K562 (cell line): ENCODE measurements around the gene RAP1A. TPM values are rescaled to one million over a fixed set of nuclear protein-coding genes. Genes with fewer than 3 reads are reported as not detected.
A peak's percentile ranks its signal among the peaks of the same experiment; 100 is the strongest.

Source experiments
- ATAC-seq: fragments of 200-7000 bp; cut with Tn5 transposase; 3 replicates; pipeline ENCODE4 v1.9.1; 2020; ENCODE audit warnings: moderate library complexity
- BruUV-seq: library from RNA; stranded (reverse); fragments of 400-500 nt; replicated peaks from 2 replicates; lab custom pipeline; 2021; lab: Mats Ljungman, UMichigan
- CTCF ChIA-PET: fragments of 300-600 bp; formaldehyde crosslinking; extraction: SDS; loops from one replicate; lab custom pipeline; 2021; ENCODE audit warnings: low intra/inter-chr PET ratio; lab: Yijun Ruan, JAX
- POLR2A ChIA-PET: fragments of 300-600, 350-650 bp; sonication (Branson Sonifier 250); formaldehyde crosslinking; extraction: SDS; loops from one replicate; lab custom pipeline; 2021; ENCODE audit warnings: antibody characterized with exemption, inconsistent platforms; lab: Yijun Ruan, JAX
- DNase-seq, 4 experiments: peaks; one replicate each; pipeline versions ENCODE4 v3.0.0 to v3.0.0-alpha.2; 2011 to 2018; ENCODE audit warnings: low spot score in 3 of 4, mixed read lengths in 3 of 4; ENCODE audit errors: extremely low read depth in 1 of 4
- FAIRE-seq: peaks from 2 replicates; lab custom pipeline; 2011; peaks lifted over from hg19 to GRCh38; lab: Jason Lieb, UNC
- H2AFZ ChIP-seq: 2 replicates; pipeline ENCODE4 v1.6.0; 2011; ENCODE audit warnings: low read depth, low read length, control low read depth, inconsistent platforms
- H3K27ac ChIP-seq: fragments of 200-600 bp; 3 replicates; pipeline ENCODE4 v1.8.0; 2011; ENCODE audit warnings: low read depth, mild to moderate bottlenecking, control low read depth, inconsistent platforms, low read length, moderate library complexity, mixed read lengths; ENCODE audit errors: extremely low read depth
- H3K27me3 ChIP-seq, 2 experiments: fragments of 300-600 bp in 1 of 2; 2 replicates in 1 of 2; 3 replicates in 1 of 2; pipeline versions ENCODE4 v1.6.0 to v1.8.0; 2011; ENCODE audit warnings: inconsistent platforms in 2 of 2, low read length in 2 of 2, mild to moderate bottlenecking in 1 of 2, mixed read lengths in 1 of 2, moderate library complexity in 1 of 2; ENCODE audit not compliant: control insufficient read depth in 2 of 2, insufficient read depth in 2 of 2
- H3K36me3 ChIP-seq: fragments of 300-600 bp; 3 replicates; pipeline ENCODE4 v1.8.0; 2011; ENCODE audit warnings: mild to moderate bottlenecking, low read length, inconsistent platforms; ENCODE audit not compliant: control insufficient read depth, insufficient read depth
- H3K4me1 ChIP-seq, 2 experiments: fragments of 200-600 bp in 1 of 2; replicated peaks in 1 of 2; 2 replicates in 1 of 2; 3 replicates in 1 of 2; pipeline versions ENCODE4 v1.5.1 to v1.8.0; 2011; ENCODE audit warnings: inconsistent platforms in 2 of 2, low read length in 2 of 2, mild to moderate bottlenecking in 1 of 2, mixed read lengths in 1 of 2, moderate library complexity in 1 of 2; ENCODE audit not compliant: control insufficient read depth in 2 of 2, insufficient read depth in 2 of 2
- H3K4me2 ChIP-seq: 2 replicates; pipeline ENCODE4 v1.6.1; 2011; ENCODE audit warnings: low read length, control low read depth, inconsistent platforms, mixed read lengths; ENCODE audit not compliant: insufficient read depth
- H3K4me3 ChIP-seq: fragments of 200-600 bp; sonication (generic), shearing (Covaris generic); 2 replicates; pipeline ENCODE4 v1.5.1; 2016; ENCODE audit warnings: control low read depth, inconsistent platforms
- H3K79me2 ChIP-seq: fragments of 200-600 bp; 3 replicates; pipeline ENCODE4 v1.8.0; 2011; ENCODE audit warnings: low read length, inconsistent platforms; ENCODE audit not compliant: control insufficient read depth, insufficient read depth
- H3K9ac ChIP-seq, 2 experiments: 2 replicates each; pipeline versions ENCODE4 v1.6.0 to v1.6.1; 2011; ENCODE audit warnings: low read depth in 2 of 2, low read length in 2 of 2, control low read depth in 1 of 2, inconsistent platforms in 1 of 2, mild to moderate bottlenecking in 1 of 2, mixed read lengths in 1 of 2; ENCODE audit not compliant: insufficient read depth in 1 of 2
- H3K9me1 ChIP-seq: one replicate; pipeline ENCODE4 v1.6.0; 2011; ENCODE audit warnings: inconsistent platforms, mild to moderate bottlenecking, low read length, moderate library complexity; ENCODE audit not compliant: control insufficient read depth, insufficient read depth
- H3K9me3 ChIP-seq: replicated peaks from 2 replicates; pipeline ENCODE4 v1.5.1; 2011; ENCODE audit warnings: low read depth, low read length, inconsistent platforms; ENCODE audit not compliant: control insufficient read depth, insufficient read depth
- H4K20me1 ChIP-seq: replicated peaks from 2 replicates; pipeline ENCODE4 v1.6.1; 2011; ENCODE audit warnings: low read length, inconsistent platforms, mixed read lengths; ENCODE audit not compliant: control insufficient read depth, insufficient read depth
- DDX20 ChIP-seq: fragments of 450-650 bp; IDR thresholded peaks from 2 replicates; pipeline ENCODE4 v1.6.1; 2016; ENCODE audit warnings: missing genetic modification characterization, low read depth, mild to moderate bottlenecking, missing compliant biosample characterization, moderate library complexity
- EGR1 ChIP-seq: fragments of 450-650 bp; conservative IDR thresholded peaks from 2 replicates; pipeline ENCODE4 v1.6.1; 2017; ENCODE audit warnings: mild to moderate bottlenecking
- ETS1 ChIP-seq: conservative IDR thresholded peaks from 2 replicates; pipeline ENCODE4 v1.6.1; 2011; ENCODE audit warnings: low read depth, mild to moderate bottlenecking, low read length; ENCODE audit not compliant: control insufficient read depth
- MAZ ChIP-seq, 2 experiments: fragments of 450-650 bp in 1 of 2; sonication (generic) in 1 of 2; formaldehyde crosslinking; IDR thresholded peaks in 1 of 2; conservative IDR thresholded peaks in 1 of 2; 2 replicates each; pipeline versions ENCODE4 v1.4.0 to v1.5.0; 2020; ENCODE audit warnings: mild to moderate bottlenecking in 1 of 2, missing genetic modification reagents in 1 of 2
- NBN ChIP-seq: fragments of 450-650 bp; IDR thresholded peaks from 2 replicates; pipeline ENCODE4 v1.6.1; 2016; ENCODE audit warnings: low read depth, mild to moderate bottlenecking
- PRMT5 ChIP-seq: sonication (generic); formaldehyde crosslinking; IDR thresholded peaks from 2 replicates; pipeline ENCODE4 v1.5.0; 2020; ENCODE audit warnings: missing genetic modification reagents
- RB1 ChIP-seq: fragments of 450-650 bp; IDR thresholded peaks from 2 replicates; pipeline ENCODE4 v1.6.1; 2017; ENCODE audit warnings: low read depth, mild to moderate bottlenecking
- SMARCC2 ChIP-seq: fragments of 450-650 bp; IDR thresholded peaks from 2 replicates; pipeline ENCODE4 v1.6.1; 2017; ENCODE audit warnings: antibody characterized with exemption, moderate library complexity, mild to moderate bottlenecking, low read depth
- SNIP1 ChIP-seq: fragments of 450-650 bp; IDR thresholded peaks from 2 replicates; pipeline ENCODE4 v1.7.1; 2017; ENCODE audit warnings: low read depth, mild to moderate bottlenecking
- TCFL5 ChIP-seq: fragments of 250-450 bp; sonication (Bioruptor Pico); conservative IDR thresholded peaks from 2 replicates; pipeline ENCODE4 v1.6.1; 2021; ENCODE audit warnings: mild to moderate bottlenecking, moderate library complexity, matching md5 sums
- TEAD4 ChIP-seq, 2 experiments: sonication (generic) in 1 of 2; formaldehyde crosslinking in 1 of 2; IDR thresholded peaks; 2 replicates each; pipeline versions ENCODE4 v1.6.1 to v1.8.0; 2012 to 2022; ENCODE audit warnings: borderline replicate concordance in 1 of 2, inconsistent platforms in 1 of 2, low read length in 1 of 2, mild to moderate bottlenecking in 1 of 2, missing genetic modification reagents in 1 of 2
- ZNF217 ChIP-seq: sonication (generic); formaldehyde crosslinking; IDR thresholded peaks from 2 replicates; pipeline ENCODE4 v1.8.0; 2022; ENCODE audit warnings: mild to moderate bottlenecking, missing genetic modification reagents
- ZNF507 ChIP-seq: conservative IDR thresholded peaks from 2 replicates; pipeline ENCODE4 v1.6.1; 2017; ENCODE audit warnings: missing genetic modification characterization, missing compliant biosample characterization
- WGBS: fragments of 100-300 bp; shearing (Covaris generic); methylation state at CpG from one replicate; pipeline ENCODE4 v1.1.6; 2016; ENCODE audit warnings: low coverage, mixed read lengths; ENCODE audit not compliant: insufficient coverage; ENCODE audit errors: missing lambda C conversion rate; 5-methylcytosine and 5-hydroxymethylcytosine counted together
- in situ Hi-C: fragments of 300-500 bp; cut with MboI; formaldehyde crosslinking; loops from 4 replicates; pipeline ENCODE4 v1.15.0; 2018; ENCODE audit warnings: inconsistent platforms, mixed read lengths
- intact Hi-C: fragments of 100-400 bp; cut with micrococcal nuclease; formaldehyde crosslinking; loops from 2 replicates; pipeline ENCODE4 v1.14.2; 2022
- polyA plus RNA-seq, 8 experiments: library from polyadenylated mRNA; depleted of rRNA in 4 of 8; stranded (reverse) in 5 of 8; unstranded in 3 of 8; fragments of >200 nt; fragmentation: Nextera tagmentation in 2 of 8; fragmentation: Illumina TruSeq in 1 of 8; extraction: Ambion mirVana in 2 of 8; extraction: Trizol in 1 of 8; gene quantifications; 2 replicates each; pipeline versions ENCODE4 v1.2.1 to v1.2.3, GENCODE V29; 2011 to 2014; ENCODE audit warnings: inconsistent platforms in 1 of 8, missing spikeins in 1 of 8
- total RNA-seq, 7 experiments: library from RNA; depleted of rRNA in 6 of 7; stranded (reverse); fragments of >200 nt in 6 of 7; fragmentation: Illumina TruSeq in 2 of 7; extraction: Trizol in 2 of 7; gene quantifications; 2 replicates each; pipeline versions ENCODE4 v1.2.1 to v1.2.3, GENCODE V29; 2011 to 2021; ENCODE audit warnings: low replicate concordance in 1 of 7
- TF ChIP-seq, protein P1 (sequence below): sonication (generic); formaldehyde crosslinking; IDR thresholded peaks from 2 replicates; pipeline ENCODE4 v1.8.0; 2022; ENCODE audit warnings: mild to moderate bottlenecking, missing genetic modification reagents
- TF ChIP-seq, protein P2 (sequence below): sonication (generic); formaldehyde crosslinking; IDR thresholded peaks from 2 replicates; pipeline ENCODE4 v1.9.0; 2022; ENCODE audit warnings: mild to moderate bottlenecking, missing genetic modification reagents

RAP1A gene
- total and polyA plus RNA-seq, 9 of the 15 experiments (the other 6 are each of a cell fraction or from before 2014, with no cell fraction given): 13.4 to 86.2 (median 32.5) TPM

GRCh38 chr1:111738436-111739193 is 119.0 kb downstream of the RAP1A start:
- intact Hi-C loops: no loop called here
- peaks cover 39 to 74% of the 10 kb centered on the region in 2 experiments for H3K27me3 ChIP-seq
- POLR2A ChIA-PET: interaction anchor here (0.6 to 2.0 kb wide), 8 partner anchors 9 to 230 kb away, joined by 3 to 7 read pairs (median 3); no protein-coding TSS in a partner anchor
- 0 out of 4 replicates have a peak, but pooled peaks of 1 of the 2 experiments have one; percentile 24 for TF ChIP-seq MAZ (CRISPR knock-in tag; conservative IDR thresholded peaks at IDR 0.05 in 1 of 2, IDR thresholded peaks at IDR 0.05 in 1 of 2)
- no peak for TF ChIP-seq TEAD4 (IDR thresholded peaks at IDR 0.05; ENCODE audit: low read length)
- TF ChIP-seq TEAD4 (CRISPR knock-in tag; IDR thresholded peaks at IDR 0.05; ENCODE audit: borderline replicate concordance): peak; percentile 73; the same call in 1 of the 2 replicates
- no peak for TF ChIP-seq ZNF507 (tag)
- no peak for TF ChIP-seq TCFL5 (CRISPR knock-in tag)
- TF ChIP-seq SNIP1: no peak
- TF ChIP-seq DDX20 (tag): no peak
- 0 out of 2 replicates have a peak, but pooled peaks have one; percentile 0 for TF ChIP-seq EGR1
- no peak for TF ChIP-seq NBN
- TF ChIP-seq SMARCC2: no peak
- TF ChIP-seq, protein P1, sequence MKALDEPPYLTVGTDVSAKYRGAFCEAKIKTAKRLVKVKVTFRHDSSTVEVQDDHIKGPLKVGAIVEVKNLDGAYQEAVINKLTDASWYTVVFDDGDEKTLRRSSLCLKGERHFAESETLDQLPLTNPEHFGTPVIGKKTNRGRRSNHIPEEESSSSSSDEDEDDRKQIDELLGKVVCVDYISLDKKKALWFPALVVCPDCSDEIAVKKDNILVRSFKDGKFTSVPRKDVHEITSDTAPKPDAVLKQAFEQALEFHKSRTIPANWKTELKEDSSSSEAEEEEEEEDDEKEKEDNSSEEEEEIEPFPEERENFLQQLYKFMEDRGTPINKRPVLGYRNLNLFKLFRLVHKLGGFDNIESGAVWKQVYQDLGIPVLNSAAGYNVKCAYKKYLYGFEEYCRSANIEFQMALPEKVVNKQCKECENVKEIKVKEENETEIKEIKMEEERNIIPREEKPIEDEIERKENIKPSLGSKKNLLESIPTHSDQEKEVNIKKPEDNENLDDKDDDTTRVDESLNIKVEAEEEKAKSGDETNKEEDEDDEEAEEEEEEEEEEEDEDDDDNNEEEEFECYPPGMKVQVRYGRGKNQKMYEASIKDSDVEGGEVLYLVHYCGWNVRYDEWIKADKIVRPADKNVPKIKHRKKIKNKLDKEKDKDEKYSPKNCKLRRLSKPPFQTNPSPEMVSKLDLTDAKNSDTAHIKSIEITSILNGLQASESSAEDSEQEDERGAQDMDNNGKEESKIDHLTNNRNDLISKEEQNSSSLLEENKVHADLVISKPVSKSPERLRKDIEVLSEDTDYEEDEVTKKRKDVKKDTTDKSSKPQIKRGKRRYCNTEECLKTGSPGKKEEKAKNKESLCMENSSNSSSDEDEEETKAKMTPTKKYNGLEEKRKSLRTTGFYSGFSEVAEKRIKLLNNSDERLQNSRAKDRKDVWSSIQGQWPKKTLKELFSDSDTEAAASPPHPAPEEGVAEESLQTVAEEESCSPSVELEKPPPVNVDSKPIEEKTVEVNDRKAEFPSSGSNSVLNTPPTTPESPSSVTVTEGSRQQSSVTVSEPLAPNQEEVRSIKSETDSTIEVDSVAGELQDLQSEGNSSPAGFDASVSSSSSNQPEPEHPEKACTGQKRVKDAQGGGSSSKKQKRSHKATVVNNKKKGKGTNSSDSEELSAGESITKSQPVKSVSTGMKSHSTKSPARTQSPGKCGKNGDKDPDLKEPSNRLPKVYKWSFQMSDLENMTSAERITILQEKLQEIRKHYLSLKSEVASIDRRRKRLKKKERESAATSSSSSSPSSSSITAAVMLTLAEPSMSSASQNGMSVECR (CRISPR knock-in tag): peak; percentile 30; the same call in 1 of the 2 replicates
- no peak for TF ChIP-seq ETS1
- TF ChIP-seq PRMT5: no peak
- no peak for TF ChIP-seq ZNF217 (CRISPR knock-in tag)
- TF ChIP-seq, protein P2, sequence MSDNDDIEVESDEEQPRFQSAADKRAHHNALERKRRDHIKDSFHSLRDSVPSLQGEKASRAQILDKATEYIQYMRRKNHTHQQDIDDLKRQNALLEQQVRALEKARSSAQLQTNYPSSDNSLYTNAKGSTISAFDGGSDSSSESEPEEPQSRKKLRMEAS (CRISPR knock-in tag): peak; percentile 46; the same call in 1 of the 2 replicates
- no peak for TF ChIP-seq RB1

More at GRCh38 chr1:111738436-111739193, 119.0 kb downstream of the RAP1A start:
- peaks cover 9 to 31% of the 10 kb centered on the region in 2 experiments for H3K4me1 ChIP-seq
- DNase-seq (peak in 3 of 4 experiments; percentile 32 to 62 (median 62)), ATAC-seq (peak; percentile 45), FAIRE-seq (no peak)
- H3K4me2 ChIP-seq: peak overlapping the region; percentile 87
- in situ Hi-C loops: no loop called here
- no peaks in the 10 kb centered on the region for H3K79me2 ChIP-seq
- H2AFZ ChIP-seq: peak overlapping the region; percentile 80
- peak overlapping the region; percentile 44 for H3K4me3 ChIP-seq
- CTCF ChIA-PET: interaction anchor here (1.2 kb wide), 1 partner anchor 24 kb away, joined by 3 read pairs; no protein-coding TSS in a partner anchor
- 17% methylated on average over 54 of the region's 61 CpGs for WGBS
- no peaks in the 10 kb centered on the region for H3K9me3 ChIP-seq
- H4K20me1 ChIP-seq: no peaks in the 10 kb centered on the region; the same call in none of the 2 replicates
- BruUV-seq: no TSS peak
- peak overlapping the region; percentile 43 to 84; a peak in 3 of 4 replicates for H3K9ac ChIP-seq
- H3K9me1 ChIP-seq: peaks cover 2% of the 10 kb centered on the region
- H3K27ac ChIP-seq: no peak overlapping the region
- H3K36me3 ChIP-seq: no peaks in the 10 kb centered on the region
